GM19372 (cell line): Measurements from ENCODE around the gene INTS6.

Experiments used
- ATAC-seq: cut with Tn5 transposase; IDR thresholded peaks from one replicate; pipeline ENCODE4 v1.9.1; 2021; ENCODE audit warnings: mild to moderate bottlenecking, low read depth, moderate library complexity; ENCODE audit not compliant: unreplicated experiment

INTS6 gene

GRCh38 chr13:51457086-51457815 lies 4.4 kb upstream of the INTS6 start:
- ATAC-seq = no peak

GRCh38 chr13:51456510-51456909 lies 3.7 kb upstream of the INTS6 start:
- ATAC-seq = no peak

DNA sequence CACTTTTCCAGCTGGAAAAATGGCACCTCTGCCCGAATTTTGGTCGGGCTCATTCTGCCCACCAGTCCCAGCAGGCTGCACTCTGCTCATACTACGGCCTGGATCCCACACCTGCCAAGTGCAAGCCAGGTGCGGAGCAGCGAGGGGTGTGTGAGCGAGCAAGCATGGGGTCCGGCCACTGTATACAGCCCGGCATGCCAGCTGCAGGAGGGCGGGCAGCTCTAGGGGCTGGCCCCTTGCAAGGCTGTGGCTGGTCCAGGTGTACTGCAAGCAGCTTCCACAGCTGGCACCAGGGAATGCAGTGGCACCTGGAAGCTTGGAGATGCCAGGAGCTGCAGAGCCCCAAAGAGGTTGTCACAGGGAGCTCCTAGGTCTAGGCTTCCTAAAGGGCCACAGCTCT lies 2.7 kb upstream of the INTS6 start:
- ATAC-seq = no peak

- ATAC-seq = no peak
Observed at GRCh38 chr13:51453959-51454703, 1.3 kb upstream of the INTS6 start.

GRCh38 chr13:51453207-51453958 lies 547 bp upstream of the INTS6 start:
- ATAC-seq = peak; percentile 37

GRCh38 chr13:51451467-51452360 lies 1.1 kb downstream of the INTS6 start:
- peak; percentile 7 for ATAC-seq

- no peak for ATAC-seq
Observed at GRCh38 chr13:51451134-51451466, 1.7 kb downstream of the INTS6 start.

DNA sequence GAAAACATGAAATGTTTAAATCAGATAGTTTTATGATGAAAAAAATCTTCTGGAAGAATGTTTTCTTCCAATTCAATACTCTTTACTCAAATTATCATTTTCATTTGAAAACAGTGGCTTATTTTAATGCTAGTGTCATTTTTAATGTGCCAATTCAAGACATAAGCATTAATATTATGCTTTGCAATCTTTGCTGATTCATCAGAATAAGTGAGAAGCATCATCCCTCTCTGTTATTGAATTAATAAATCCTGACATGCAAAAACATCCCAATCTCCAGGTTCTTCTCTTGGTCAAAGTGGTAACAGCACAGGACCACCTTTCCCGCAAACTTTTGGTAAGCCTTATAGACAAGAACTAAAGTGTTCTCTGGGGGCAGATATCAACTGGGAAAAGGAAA lies 3.8 kb downstream of the INTS6 start:
- no peak for ATAC-seq

- no peak for ATAC-seq
Observed at GRCh38 chr13:51444922-51445321, 7.9 kb downstream of the INTS6 start.

DNA sequence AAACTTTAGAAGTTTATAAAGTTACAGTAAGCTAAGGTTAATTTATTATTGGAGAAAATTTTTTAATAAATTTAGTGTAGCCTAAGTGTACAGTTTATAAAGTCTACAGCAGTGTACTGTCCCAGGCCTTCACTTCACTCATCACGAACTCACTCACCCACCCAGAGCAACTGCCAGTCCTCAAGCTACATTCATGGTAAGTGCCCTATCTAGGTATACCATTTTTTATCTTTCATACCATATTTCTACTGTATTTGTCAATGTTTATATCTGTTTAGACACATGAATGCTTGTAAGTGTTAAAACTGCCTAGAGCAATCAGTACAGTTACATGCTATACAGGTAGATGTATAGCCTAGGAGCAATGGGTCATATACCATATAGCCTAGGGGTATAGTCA lies 12.5 kb downstream of the INTS6 start:
- ATAC-seq = no peak

- no peak for ATAC-seq
Observed at GRCh38 chr13:51437550-51438127, 15.2 kb downstream of the INTS6 start.

GRCh38 chr13:51435002-51435578 lies 17.7 kb downstream of the INTS6 start:
- ATAC-seq = no peak

DNA sequence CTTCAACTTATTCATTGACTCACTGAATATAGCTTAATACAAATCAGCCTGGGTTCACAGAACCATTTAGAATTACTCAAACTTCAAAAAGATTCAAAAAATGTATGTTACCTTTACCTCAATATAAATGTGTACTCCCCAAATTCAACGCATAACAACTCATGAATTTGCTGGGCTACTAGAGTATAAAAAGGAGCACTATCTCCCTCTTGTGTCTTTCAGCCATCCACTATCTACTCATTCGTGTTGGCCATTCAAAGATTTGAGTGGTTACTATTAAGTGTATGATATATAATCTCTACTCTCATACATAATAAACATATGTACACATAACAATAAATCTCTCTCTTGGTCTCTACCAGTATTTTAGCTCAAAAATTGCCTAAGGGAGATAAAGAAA lies 20.3 kb downstream of the INTS6 start:
- no peak for ATAC-seq

GRCh38 chr13:51426982-51427381 lies 25.9 kb downstream of the INTS6 start:
- no peak for ATAC-seq

GRCh38 chr13:51425410-51426042 lies 27.3 kb downstream of the INTS6 start:
- ATAC-seq = no peak

DNA sequence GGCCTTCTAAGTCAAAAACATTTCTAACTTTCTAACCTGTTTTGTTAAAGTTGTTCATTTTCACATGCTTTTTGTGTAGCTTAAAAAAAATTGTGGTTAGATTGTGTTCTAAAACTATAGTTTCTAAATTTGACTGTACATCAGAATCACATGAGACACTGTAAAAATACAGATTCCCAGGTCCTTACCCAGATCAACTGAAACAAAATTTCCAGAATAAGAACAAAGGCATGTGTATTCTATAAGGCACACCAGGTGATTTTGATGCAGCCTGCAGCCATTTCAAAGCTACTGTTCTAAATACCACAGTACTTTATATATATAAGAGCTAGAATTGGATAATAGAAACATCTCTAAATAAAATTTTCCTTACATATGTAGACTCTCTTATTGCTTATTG lies 29.1 kb downstream of the INTS6 start:
- no peak for ATAC-seq

- ATAC-seq = no peak
Observed at GRCh38 chr13:51422484-51422883, 30.4 kb downstream of the INTS6 start.

DNA sequence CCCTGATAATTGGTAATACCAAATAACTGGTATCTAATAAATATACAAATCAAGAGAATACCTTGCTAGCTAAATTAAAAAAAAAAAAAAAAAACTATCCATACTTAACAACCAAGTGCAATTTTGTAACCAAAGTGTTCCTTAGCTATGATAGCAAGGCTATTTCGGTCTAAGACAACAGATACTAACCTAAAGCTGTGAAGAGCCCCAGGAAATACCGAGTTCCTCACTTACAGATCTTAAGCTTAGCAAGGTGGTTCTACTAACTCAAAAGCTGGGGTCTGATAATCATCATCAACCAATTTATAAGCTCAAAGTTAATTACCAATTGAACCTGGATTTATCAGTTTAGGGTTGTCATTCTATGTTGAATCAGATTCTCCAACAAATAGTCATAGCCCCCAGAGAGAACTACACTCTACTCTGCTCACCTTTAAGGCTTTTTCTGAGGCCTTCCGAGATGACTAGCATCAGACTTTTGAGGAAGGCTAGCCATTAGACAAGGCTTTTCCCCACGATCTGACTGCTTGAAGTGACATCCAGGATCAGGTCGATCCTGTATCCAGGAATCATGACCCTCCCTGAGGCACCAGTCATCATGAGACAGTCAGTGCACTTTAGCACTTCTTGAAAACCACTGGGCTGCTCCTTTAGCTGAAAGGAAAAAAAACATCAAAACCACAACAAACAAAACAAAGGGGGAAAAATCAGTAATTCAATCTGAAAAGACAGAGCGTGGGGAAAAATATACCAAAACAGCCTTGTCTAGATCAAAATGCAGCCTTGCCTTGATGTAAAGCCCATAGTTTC lies 31.9 kb downstream of the INTS6 start:
- ATAC-seq = no peak
